Aorta (tissue), 5 donors: ENCODE data around the gene CILP2. TPM values are rescaled to one million over a fixed set of nuclear protein-coding genes. Genes with fewer than 3 reads are reported as not detected.

Source experiments
- ATAC-seq: fragments of 200-7000 bp; cut with Tn5 transposase; one replicate; pipeline ENCODE4 v1.9.1; 2022; ENCODE audit warnings: moderate library complexity; ENCODE audit not compliant: low FRiP score
- DNase-seq, 2 donors: peaks; one replicate each; pipeline ENCODE4 v3.0.0-alpha.2; 2020
- H3K27ac ChIP-seq, 2 donors: one replicate each; pipeline ENCODE4 v1.5.1; 2013; ENCODE audit warnings: low read length in 2 of 2, mild to moderate bottlenecking in 2 of 2, moderate library complexity in 2 of 2, control low read depth in 1 of 2, inconsistent platforms in 1 of 2, low read depth in 1 of 2
- H3K27me3 ChIP-seq, 2 donors: one replicate each; pipeline ENCODE4 v1.6.1; 2013; ENCODE audit warnings: control low read depth in 1 of 2, low read length in 1 of 2, mild to moderate bottlenecking in 1 of 2, moderate library complexity in 1 of 2; ENCODE audit not compliant: insufficient read depth in 2 of 2, control insufficient read depth in 1 of 2
- H3K36me3 ChIP-seq, 2 donors: one replicate each; pipeline ENCODE4 v1.6.1; 2013; ENCODE audit warnings: control low read depth in 1 of 2, low read length in 1 of 2, mild to moderate bottlenecking in 1 of 2; ENCODE audit not compliant: insufficient read depth in 2 of 2, control insufficient read depth in 1 of 2
- H3K4me1 ChIP-seq, 2 donors: one replicate each; pipeline ENCODE4 v1.6.1; 2013; ENCODE audit warnings: low read length in 2 of 2, control low read depth in 1 of 2, mild to moderate bottlenecking in 1 of 2, moderate library complexity in 1 of 2; ENCODE audit not compliant: insufficient read depth in 2 of 2, control insufficient read depth in 1 of 2
- H3K4me3 ChIP-seq, 2 donors: one replicate each; pipeline ENCODE4 v1.5.1; 2013; ENCODE audit warnings: low read length in 2 of 2, control low read depth in 1 of 2, mild to moderate bottlenecking in 1 of 2
- H3K9me3 ChIP-seq: one replicate; pipeline ENCODE4 v1.6.1; 2013; ENCODE audit warnings: mild to moderate bottlenecking, low read length; ENCODE audit not compliant: control insufficient read depth
- WGBS, 2 donors: extraction: QIAGEN DNeasy Blood & Tissue Kit; methylation state at CpG; one replicate each; pipeline ENCODE4 v1.1.7; 2013; 5-methylcytosine and 5-hydroxymethylcytosine counted together
- intact Hi-C, 2 donors: fragments of 100-400 bp; cut with DNase I; formaldehyde crosslinking; loops; one replicate each; pipeline versions ENCODE4 v1.14.2 to v1.15.0; 2022
- polyA plus RNA-seq, 2 donors: library from polyadenylated mRNA; stranded (reverse); fragments of 200-250 nt; gene quantifications; one replicate each; pipeline ENCODE4 v1.2.3, GENCODE V29; 2013
- total RNA-seq, 2 donors: library from RNA; stranded (reverse); fragmentation: NEBNext Ultra II Directional; extraction: Animal tissue kit (Norgen Biotek cat#: 25700); gene quantifications; one replicate each; pipeline ENCODE4 v1.2.1, GENCODE V29; 2021
- donor health status: healthy with polysubstance abuse.
- donor health status: Bipolar disorder and iron deficiency.
- donor health status: DM: no; HTN: no; CAD: no.
- donor health status: DM: no; HTN: no; CAD: no.
- donor health status: DM: yes; HTN: yes; CAD: no.

CILP2 gene
- total and polyA plus RNA-seq, 4 donors = 0.13 to 4.2 (median 0.36) TPM; not detected in 1

DNA sequence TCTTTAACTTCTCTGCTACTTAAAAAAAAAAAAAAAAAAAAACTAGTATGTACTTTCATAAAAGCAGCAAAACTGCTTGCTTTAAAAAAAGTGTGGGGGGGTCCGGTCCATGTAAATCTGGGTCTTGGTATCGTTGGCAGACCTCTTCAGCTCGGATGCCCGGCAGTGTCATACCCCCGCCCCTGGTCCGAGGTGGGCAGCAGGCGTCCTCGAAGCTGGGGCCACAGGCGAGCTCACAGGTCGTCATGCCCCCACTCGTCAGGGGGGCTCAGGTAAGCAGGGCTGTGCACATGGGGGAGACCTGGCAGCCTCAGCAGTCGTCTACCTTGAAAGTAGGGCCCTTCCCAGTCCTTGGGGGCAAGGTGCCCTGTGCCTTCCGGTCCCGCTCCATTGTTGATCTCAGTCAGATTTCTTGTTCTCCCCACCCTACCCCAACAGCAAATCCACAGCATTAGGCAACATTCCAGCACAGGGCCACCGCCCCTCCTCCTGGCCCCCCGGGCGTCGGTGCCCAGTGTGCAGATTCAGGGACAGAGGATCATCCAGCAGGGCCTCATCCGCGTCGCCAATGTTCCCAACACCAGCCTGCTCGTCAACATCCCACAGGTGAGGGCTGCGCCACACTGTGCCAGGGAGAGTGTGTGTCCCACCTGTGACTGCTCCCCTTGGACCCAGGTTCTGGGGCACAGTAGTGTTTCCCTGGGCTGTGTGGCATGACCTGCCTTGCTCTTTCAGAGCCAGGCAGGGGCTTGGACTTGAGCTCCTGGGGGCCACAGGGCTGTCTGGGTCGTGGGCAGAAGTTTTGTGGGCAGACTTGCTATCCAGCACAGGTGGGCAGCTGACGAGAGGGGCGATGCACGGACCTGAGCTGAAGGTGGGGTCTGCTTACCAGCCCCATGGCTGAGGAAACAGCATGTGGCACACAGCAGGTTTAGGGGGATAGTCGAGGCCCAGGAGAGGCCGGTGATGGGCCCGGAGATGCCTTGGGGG is 42.2 kb upstream of the CILP2 start:
- Histone ChIP-seq H3K27me3 (no peaks in the 10 kb centered on the region), H3K4me3 (no peak overlapping the region), H3K36me3 (peaks cover 0 to 5% of the 10 kb centered on the region in 2 donors), H3K4me1 (no peaks in the 10 kb centered on the region), H3K9me3 (no peaks in the 10 kb centered on the region), H3K27ac (no peak overlapping the region)
- ATAC-seq (no peak), DNase-seq (no peak)
- WGBS, 2 donors = 91% methylated on average over 30 of the region's 30 CpGs
- intact Hi-C loops = no loop called here

DNA sequence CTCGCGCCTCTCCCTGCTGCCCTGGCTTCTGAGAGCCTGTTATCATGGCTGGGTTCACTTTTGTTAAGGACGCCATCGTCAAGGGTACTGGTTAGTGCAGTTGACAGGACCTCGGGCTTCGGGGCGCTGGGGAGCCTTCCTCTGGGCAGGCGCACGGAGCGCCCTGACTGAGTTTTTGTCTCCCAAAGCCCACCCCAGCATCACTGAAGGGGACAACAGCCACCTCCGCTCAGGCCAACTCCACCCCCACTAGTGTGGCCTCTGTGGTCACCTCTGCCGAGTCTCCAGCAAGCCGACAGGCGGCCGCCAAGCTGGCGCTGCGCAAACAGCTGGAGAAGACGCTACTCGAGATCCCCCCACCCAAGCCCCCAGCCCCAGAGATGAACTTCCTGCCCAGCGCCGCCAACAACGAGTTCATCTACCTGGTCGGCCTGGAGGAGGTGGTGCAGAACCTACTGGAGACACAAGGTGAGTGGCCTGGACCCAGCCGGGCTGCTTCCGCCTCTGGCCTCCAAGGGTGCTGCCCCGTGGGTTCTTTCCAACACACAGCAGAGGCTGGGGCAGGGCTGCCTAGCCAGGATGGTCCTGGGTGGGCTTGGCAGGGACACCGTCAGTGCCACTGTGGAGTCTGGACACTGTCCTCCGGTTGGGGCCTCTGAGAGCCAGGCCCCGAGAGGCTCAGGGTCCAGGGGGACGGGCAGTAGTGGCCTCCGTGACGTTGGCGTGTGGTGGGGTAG is 39.6 kb upstream of the CILP2 start:
- no peaks in the 10 kb centered on the region for H3K9me3 ChIP-seq
- ATAC-seq = no peak
- no peaks in the 10 kb centered on the region for H3K4me1 ChIP-seq
- DNase-seq = peak in 1 of 2 donors; percentile 73
- no peak overlapping the region for H3K27ac ChIP-seq
- H3K4me3 ChIP-seq = no peak overlapping the region
- peaks cover 0 to 10% of the 10 kb centered on the region in 2 donors for H3K36me3 ChIP-seq
- WGBS, 2 donors = 92 to 93% methylated on average over 33 of the region's 33 CpGs
- no peaks in the 10 kb centered on the region for H3K27me3 ChIP-seq
- intact Hi-C loops = no loop called here

DNA sequence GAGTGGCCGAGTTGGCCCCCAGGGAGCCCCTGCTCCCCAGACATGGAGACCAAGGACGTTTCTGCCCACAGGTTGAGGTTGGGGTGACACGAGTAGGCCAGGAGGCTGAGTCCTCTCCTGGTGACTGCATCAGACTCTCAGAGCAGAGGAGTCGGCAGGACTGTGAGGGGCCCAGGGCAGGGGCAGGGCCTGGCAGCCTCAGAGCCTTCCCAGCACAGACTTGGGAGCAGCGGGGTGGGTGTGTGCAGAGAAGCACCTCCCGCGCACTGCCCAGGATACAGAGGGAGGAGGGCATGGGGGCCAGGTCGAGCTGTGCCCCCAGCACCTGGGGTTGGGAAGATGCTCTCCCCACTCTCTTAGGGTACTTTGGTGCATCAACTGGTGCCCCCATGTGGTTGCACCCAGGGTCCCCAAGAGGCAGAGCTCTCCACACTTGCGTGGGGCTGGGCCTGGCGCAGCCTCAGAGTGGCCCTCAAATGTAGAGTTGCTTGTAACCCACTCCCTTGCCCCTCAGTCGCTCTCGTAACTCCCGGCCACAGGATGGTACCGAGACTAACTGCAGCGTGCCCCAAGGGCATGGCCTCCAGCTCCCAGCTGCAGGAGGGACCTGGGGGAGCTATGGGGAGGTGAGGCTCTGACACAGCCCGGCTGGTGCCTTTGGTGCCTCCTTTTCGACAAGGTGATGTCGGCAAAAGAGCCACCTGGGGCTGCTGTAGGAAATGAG is 38.6 kb upstream of the CILP2 start:
- intact Hi-C loops = no loop called here

DNA sequence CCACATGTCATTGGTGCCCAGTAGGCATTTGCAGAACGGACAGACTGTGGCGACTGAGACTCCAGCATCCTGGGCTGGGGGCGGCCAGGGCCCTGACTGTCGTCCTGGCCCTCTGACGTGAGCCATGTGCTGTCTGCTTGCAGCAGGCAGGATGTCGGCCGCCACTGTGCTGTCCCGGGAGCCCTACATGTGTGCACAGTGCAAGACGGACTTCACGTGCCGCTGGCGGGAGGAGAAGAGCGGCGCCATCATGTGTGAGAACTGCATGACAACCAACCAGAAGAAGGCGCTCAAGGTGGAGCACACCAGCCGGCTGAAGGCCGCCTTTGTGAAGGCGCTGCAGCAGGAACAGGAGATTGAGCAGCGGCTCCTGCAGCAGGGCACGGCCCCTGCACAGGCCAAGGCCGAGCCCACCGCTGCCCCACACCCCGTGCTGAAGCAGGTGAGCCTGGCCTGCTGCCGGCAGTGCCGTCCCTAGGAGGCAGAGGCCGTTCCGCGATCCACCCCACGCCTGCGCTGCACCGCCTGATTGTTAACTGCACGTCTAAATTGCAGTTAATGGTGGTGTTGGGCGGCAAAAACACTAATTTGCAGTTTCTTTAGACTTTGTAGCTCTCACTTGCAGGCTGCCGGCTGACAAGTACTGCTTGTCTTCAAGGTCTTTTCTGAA is 37.0 kb upstream of the CILP2 start:
- Histone ChIP-seq H3K36me3 (peaks cover 0 to 10% of the 10 kb centered on the region in 2 donors), H3K27ac (no peak overlapping the region), H3K27me3 (no peaks in the 10 kb centered on the region), H3K4me3 (no peak overlapping the region), H3K9me3 (no peaks in the 10 kb centered on the region), H3K4me1 (no peaks in the 10 kb centered on the region)
- 88 to 89% methylated on average over 31 to 34 of the region's 34 CpGs for WGBS, 2 donors
- intact Hi-C loops = no loop called here
- ATAC-seq (no peak), DNase-seq (no peak)

More for the DNA sequence above, 38.6 kb upstream of the CILP2 start:
- Histone ChIP-seq H3K9me3 (no peaks in the 10 kb centered on the region), H3K27ac (no peak overlapping the region), H3K36me3 (peaks cover 0 to 10% of the 10 kb centered on the region in 2 donors), H3K4me1 (no peaks in the 10 kb centered on the region), H3K27me3 (no peaks in the 10 kb centered on the region), H3K4me3 (no peak overlapping the region)
- 88% methylated on average over 18 of the region's 18 CpGs for WGBS, 2 donors
- ATAC-seq (no peak), DNase-seq (no peak)

DNA sequence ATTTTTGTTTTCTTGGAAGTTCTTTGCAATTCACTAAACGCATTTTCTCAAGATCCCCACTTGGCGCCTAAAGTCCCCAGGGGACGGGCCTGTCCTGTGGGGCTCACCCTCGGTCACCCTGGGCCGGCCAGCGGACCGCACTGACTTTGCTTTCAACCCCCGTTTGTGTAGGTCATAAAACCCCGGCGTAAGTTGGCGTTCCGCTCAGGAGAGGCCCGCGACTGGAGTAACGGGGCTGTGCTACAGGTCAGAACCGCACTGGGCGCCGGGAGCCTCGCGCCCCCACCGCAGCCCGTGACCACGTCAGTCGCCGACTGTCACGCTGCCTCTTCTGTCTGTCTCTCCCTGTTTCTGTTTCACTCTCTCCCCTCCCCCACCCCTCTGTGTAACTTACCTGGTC is 36.3 kb upstream of the CILP2 start:
- H3K27me3 ChIP-seq = no peaks in the 10 kb centered on the region
- intact Hi-C loops = no loop called here
- H3K9me3 ChIP-seq = no peaks in the 10 kb centered on the region
- 92 to 95% methylated on average over 26 of the region's 26 CpGs for WGBS, 2 donors
- DNase-seq (no peak), ATAC-seq (no peak)
- no peak overlapping the region for H3K27ac ChIP-seq
- H3K36me3 ChIP-seq = peaks cover 0 to 10% of the 10 kb centered on the region in 2 donors
- H3K4me1 ChIP-seq = no peaks in the 10 kb centered on the region
- no peak overlapping the region for H3K4me3 ChIP-seq

DNA sequence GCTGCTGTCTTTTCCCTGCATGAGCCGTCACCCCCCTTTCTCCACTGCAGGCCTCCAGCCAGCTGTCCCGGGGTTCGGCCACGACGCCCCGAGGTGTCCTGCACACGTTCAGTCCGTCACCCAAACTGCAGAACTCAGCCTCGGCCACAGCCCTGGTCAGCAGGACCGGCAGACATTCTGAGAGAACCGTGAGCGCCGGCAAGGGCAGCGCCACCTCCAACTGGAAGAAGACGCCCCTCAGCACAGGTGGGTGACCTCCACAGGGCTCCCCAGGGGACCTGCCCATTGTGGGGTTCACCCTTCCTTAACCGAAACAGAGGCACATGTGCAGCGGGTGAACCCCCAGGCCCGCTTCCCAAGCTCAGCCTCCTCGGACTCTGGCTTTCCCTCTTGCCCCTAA is 35.8 kb upstream of the CILP2 start:
- DNase-seq (no peak), ATAC-seq (no peak)
- Histone ChIP-seq H3K36me3 (peaks cover 0 to 10% of the 10 kb centered on the region in 2 donors), H3K9me3 (no peaks in the 10 kb centered on the region), H3K4me1 (no peaks in the 10 kb centered on the region), H3K27ac (no peak overlapping the region), H3K27me3 (no peaks in the 10 kb centered on the region), H3K4me3 (no peak overlapping the region)
- intact Hi-C loops = no loop called here
- WGBS, 2 donors = 92 to 93% methylated on average over 19 of the region's 19 CpGs

DNA sequence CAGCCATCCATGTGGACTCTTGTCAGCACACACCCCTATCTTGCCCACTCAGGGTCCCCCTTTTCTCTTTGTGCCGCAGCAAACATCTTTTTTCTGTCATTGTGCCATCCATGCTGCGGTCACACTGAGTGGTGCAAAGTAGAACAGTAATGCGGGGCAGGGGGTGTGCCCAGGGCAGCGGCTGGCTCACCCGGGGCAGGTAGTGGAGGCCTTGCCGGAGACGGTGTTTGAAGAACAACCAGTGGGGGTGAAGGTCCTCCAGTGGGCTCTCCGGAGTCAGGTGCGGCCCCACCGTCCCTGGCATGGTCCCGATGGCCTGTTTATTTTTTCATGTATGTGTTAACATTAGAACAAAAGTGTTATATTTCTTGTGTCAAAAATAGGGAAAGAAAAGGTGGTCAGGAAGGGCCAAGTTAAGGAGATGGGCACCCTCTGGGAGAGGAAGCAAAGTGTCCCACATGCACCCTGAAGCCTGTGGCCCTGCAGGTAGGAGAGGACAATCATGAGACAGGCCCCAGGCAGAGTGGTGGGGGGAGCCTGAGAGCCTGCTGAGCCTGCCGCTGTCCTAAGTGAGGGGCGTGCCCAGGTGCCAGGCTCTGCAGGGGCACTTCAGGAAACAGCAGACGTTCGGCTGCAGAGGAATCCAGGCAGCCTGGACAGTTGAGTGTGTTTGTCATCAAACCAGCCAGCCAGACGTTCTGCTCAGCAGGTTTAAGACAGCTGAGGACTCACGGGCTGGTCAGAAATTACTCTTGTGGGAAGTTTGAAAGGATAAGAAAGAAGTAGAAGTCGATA is 35.1 kb upstream of the CILP2 start:
- DNase-seq = no peak
- peaks cover 0 to 10% of the 10 kb centered on the region in 2 donors for H3K36me3 ChIP-seq
- WGBS, 2 donors = 80 to 85% methylated on average over 18 of the region's 18 CpGs
- H3K4me3 ChIP-seq = no peak overlapping the region
- H3K4me1 ChIP-seq = no peaks in the 10 kb centered on the region
- H3K27me3 ChIP-seq = no peaks in the 10 kb centered on the region
- intact Hi-C loops = no loop called here
- H3K9me3 ChIP-seq = no peaks in the 10 kb centered on the region
- H3K27ac ChIP-seq = no peak overlapping the region
- ATAC-seq = no peak
